Hepatocyte (in vitro differentiated cells): ENCODE results near the gene CYB5R3.

Source experiments
- EZH2phosphoT487 ChIP-seq: fragments of 200-600 bp; sonication (generic); IDR thresholded peaks from one replicate; pipeline ENCODE4 v1.6.1; 2018; ENCODE audit warnings: antibody characterized with exemption, mild to moderate bottlenecking, low read depth, moderate library complexity; ENCODE audit not compliant: unreplicated experiment, severe bottlenecking
- TF ChIP-seq, protein P1 (sequence below): fragments of 200-600 bp; sonication (generic); IDR thresholded peaks from 2 replicates; pipeline ENCODE4 v1.5.1; 2016; ENCODE audit warnings: antibody characterized with exemption, mild to moderate bottlenecking; ENCODE audit not compliant: poor library complexity

DNA sequence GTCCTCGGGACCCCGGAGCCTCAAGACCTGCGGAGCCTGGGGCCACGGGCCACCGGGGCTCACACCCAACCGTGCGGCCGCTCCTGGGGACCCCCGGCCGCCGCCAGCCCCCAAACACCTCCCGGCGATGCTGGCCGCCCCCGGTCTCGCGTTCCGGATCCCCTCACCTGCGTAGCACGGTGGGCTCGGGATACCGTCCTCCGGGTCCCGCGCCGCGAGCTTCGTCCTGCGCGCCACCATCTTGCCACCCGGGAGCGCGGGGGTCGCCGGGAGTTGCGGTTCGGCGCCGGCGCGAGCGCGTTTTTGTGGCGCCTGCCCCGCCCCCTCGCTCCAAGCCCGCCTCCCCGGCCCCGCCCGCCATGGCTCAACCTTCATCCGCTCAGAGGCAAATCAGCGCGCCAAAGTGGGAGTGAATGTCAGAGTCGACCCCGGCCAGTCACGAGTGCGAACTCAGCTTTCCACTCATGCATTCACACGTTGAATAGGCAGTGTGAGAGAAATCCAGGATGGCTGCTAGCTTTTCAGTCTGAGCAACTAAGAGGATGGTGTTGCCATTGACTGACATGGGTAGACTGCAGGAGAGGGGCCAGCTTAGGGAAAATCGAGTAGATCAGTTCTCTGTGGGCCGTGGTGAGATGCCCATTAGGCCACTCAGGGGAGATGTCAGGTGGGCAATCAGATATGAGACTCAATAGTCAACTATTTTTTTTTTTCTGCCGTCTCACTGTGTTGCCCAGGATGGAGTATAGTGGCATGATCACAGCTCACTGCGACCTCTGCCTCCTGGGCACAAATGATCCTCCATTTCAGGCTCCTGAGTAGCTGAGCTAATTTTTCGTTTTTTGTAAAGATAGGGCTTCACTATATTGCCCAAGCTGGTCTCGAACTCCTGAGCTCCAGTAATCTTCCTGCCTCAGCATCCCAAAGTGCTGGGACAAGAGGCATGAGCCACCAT, 67.2 kb downstream of the CYB5R3 start:
- TF ChIP-seq, protein P1, sequence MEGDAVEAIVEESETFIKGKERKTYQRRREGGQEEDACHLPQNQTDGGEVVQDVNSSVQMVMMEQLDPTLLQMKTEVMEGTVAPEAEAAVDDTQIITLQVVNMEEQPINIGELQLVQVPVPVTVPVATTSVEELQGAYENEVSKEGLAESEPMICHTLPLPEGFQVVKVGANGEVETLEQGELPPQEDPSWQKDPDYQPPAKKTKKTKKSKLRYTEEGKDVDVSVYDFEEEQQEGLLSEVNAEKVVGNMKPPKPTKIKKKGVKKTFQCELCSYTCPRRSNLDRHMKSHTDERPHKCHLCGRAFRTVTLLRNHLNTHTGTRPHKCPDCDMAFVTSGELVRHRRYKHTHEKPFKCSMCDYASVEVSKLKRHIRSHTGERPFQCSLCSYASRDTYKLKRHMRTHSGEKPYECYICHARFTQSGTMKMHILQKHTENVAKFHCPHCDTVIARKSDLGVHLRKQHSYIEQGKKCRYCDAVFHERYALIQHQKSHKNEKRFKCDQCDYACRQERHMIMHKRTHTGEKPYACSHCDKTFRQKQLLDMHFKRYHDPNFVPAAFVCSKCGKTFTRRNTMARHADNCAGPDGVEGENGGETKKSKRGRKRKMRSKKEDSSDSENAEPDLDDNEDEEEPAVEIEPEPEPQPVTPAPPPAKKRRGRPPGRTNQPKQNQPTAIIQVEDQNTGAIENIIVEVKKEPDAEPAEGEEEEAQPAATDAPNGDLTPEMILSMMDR, result no peak
- no peak for TF ChIP-seq EZH2phosphoT487
